IPS-18c (cell line): Measurements from ENCODE around the gene TWNK.

Experiments
- H3K4me3 ChIP-seq: 2 replicates; pipeline ENCODE4 v1.7.0; 2013; ENCODE audit warnings: low read depth, mild to moderate bottlenecking, low read length, moderate library complexity; ENCODE audit not compliant: insufficient read depth
- H3K9me3 ChIP-seq: one replicate; pipeline ENCODE4 v1.6.1; 2013; ENCODE audit warnings: mild to moderate bottlenecking, low read length, moderate library complexity; ENCODE audit not compliant: control insufficient read depth, insufficient read depth

TWNK gene

DNA sequence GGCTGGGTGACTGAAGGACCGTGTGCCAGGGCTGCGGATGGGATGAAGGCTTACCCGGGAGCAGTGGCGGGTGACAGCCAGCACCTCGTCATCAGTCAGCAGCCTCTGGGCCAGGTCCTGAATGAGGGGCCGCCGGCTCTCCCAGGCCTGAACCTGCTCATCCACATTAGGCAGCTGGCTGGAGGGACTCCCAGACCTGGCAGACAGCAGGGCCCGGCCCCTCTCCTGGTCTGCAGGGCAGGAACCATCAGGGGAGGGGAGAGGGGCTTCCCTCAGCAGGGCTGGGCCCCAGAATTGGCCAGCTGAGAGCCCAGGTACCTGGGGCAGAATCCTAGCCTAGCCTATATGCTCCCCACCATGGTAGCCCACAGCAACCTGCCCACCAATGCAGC lies 28.2 kb downstream of the TWNK start:
- Histone ChIP-seq H3K4me3 (no peak overlapping the region), H3K9me3 (no peaks in the 10 kb centered on the region)

DNA sequence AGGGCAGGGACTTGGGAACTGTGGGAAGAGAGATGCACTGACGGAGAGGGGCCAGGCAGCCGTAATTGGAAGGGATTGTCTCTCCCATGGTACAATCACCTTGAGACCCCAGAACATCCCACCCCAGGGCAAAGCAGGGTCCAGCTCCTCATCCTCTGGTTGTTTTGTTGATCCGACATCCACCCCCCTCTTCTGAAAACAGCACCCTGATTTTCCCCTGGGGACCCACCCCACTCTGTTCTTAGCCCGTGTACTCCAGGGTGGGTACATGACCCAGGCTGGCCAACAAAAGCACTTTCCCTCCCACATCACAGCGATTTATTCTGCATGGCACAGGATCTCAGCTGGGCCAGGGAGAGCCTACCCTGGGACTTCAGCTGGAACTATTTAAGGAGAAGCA lies 29.5 kb downstream of the TWNK start:
- Histone ChIP-seq H3K9me3 (no peaks in the 10 kb centered on the region), H3K4me3 (no peak overlapping the region)

DNA sequence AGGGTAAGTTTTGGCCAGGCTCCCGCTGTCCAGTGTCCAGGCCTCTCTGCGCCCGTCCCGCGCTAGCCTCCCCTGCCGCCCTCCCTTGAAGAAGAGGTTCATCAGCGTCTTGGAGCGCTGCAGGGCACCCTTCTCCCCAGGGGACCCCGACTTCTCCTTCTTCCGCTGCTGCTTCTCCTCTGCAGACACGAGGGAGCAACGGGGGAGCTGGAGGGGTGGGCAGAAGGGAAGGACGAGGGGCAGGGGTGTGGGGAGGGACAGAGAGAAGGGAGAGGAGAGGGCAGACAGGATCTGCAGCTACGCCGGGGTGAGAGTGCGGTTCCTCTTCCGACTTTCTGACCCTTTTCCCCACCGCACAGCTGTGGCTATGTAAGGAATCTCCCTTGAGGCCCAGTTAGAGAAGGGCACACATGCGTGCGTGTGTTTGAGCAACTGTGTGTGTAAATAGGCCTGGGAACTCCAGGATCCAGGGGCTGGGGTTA lies 30.8 kb downstream of the TWNK start:
- Histone ChIP-seq H3K4me3 (peak overlapping the region; percentile 43; the same call in 1 of the 2 replicates), H3K9me3 (no peaks in the 10 kb centered on the region)

DNA sequence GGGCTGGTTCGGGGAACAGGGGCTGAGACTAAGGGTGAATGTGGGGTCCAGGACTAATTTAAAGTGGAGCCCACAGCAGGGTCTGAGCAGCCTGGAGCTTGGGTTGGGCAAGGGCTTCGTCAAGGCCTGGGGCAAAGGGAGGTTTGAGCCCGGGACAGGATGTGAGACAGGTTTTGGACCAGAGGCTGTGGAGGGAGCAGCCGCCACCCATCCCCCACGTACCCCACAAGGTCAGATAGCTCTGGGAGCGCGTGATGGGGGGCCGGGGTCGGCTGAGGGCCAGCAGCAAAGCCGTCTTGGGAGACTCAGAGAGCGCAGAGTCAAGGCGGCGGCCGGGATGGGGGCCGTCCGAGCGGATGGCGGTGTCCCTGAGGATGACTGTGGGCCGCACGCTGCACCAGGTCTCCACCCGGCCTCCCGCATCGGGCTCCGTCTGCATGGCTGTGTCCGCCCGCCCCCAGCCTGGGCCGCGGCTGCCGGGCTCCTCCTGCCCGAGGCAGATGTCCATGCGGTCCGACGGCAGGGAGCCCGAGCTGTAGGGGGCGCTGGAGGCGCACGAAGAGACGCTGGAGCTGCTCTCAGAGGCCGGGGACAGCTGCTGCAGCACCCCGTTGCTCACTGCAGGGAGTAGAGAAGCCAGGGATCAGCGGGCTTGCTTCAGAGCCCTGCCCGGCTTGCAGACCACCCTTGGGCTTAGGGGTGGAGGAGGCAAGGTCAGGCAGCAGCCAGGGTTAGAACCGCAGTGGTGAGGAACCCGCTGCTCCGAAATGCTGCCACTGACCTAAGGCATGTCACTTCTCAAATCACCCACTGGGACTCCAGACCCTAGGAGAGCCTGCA lies 31.5 kb downstream of the TWNK start:
- Histone ChIP-seq H3K4me3 (peak overlapping the region; percentile 43; the same call in 1 of the 2 replicates), H3K9me3 (no peaks in the 10 kb centered on the region)

DNA sequence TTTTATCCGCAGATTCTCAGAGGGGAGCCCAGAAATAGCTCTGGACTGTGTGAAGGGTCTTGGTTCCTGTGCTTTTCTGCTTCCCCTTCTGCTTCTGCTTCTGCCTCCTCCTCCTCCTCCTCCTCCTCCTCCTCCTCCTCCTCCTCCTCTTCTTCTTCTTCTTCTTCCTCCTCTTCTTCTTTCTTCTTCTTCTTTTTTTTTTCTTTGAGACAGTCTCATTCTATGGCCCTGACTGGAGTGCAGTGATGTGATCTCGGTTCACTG lies 32.0 kb downstream of the TWNK start:
- no peaks in the 10 kb centered on the region for H3K9me3 ChIP-seq
- no peak overlapping the region for H3K4me3 ChIP-seq

DNA sequence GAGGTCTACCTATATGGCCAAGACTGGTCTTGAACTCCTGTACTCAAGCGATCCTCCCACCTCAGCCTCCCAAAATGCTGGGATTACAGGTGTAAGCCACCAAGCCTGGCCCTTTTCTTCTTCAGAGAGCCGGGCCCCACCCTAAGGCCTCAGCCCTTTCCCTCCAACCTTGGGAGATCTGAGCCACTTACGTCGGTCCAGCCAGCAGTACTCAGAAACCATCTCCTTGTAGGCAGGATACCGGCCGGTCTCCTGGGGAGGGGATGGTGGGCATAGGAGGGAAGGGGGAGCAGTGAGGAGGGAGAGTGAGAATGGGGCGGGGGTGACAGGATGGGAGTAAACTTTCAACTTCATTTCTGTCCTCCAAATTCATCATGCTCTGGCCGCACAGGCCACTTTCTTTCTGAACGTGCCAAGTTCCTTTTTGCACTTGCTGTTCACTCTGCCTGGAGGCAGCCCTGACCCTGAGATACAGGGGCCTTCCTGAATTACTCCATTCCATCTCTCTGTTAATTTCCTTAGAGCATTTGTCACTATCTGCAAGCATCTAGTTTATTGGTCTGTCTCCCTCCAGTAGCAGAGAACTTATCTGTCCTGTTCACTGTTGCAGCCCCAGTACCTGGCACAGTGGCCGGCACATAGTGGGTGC lies 33.2 kb downstream of the TWNK start:
- Histone ChIP-seq H3K9me3 (no peaks in the 10 kb centered on the region), H3K4me3 (no peak overlapping the region)

DNA sequence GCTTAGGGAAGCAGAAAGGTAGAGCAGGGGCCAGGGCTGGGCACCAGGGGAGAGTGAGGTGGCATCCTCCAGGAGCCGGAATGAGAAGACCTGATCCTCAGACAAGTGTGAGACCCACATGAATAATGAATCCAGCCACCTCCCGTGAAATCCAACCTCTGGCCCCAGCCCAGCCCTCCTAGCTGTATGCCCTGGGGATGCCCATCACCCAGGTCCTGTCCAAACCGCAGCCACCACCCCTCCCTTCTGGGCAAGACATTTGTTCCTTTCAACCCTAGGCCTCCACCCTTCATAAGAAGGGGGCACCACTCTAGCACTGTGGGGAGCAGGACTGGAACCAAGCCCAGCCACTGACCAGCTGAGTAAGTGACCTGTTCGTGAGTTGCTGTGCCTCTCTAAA lies 33.9 kb downstream of the TWNK start:
- Histone ChIP-seq H3K9me3 (no peaks in the 10 kb centered on the region), H3K4me3 (no peak overlapping the region)

DNA sequence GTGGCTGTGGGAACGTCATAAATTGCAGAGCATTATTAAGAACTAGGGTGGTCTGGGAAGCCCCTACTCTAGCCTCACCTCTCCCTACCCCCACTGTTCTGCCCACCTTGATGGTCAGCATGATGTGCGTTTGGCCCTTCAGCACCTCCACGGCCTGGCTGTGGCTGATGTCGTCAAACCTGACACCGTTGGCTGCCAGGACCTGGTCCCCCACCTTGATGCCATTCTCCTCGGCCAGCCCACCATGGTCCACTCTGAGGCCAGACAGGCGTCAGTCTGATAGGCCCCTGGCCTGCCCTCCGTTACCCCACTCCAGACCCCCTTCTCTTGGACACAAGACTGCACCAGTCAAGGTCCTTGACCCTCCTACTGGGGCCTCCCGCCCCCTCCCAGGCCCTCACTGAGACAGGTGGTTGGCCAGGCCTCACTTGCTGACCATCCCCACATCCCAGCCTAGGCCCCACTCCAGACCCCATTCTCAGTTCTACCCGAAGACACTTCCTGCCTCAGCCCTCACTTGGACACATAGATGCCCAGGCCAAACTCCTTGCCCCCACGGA lies 34.4 kb downstream of the TWNK start:
- no peaks in the 10 kb centered on the region for H3K9me3 ChIP-seq
- no peak overlapping the region for H3K4me3 ChIP-seq

DNA sequence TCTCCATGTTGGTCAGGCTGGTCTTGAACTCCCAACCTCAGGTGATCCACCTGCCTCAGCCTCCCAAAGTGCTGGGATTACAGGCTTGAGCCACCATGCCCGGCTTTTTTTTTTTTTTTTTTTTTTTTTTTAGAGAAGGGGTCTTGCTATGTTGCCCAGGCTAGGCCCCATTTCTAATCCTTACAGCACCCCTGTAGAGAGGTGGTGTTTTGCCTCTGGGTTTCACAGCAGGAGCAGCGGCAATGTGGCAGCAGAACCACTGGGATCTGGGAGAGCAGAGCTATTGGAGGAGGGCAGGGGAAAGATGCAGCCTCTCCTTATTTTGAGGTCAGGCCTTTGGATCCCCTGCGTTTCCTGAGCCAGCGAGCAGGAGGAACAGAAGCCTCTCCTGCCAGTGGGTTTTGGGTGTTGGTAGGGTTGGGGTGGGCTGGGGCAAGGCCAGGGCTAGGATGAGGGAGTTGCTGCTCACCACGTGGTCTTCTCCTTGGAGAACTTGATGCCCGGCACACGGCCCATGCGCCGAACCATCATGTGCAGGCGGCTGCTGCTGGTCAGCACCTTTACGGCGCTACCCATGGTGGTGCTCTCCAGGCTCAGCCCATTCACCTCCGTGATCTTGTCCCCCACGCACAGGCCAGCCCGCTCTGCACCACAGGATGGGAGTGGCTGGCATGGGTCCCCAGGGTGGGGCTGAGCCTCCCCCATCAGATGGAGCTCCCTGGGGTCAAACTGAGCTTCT lies 35.8 kb downstream of the TWNK start:
- H3K9me3 ChIP-seq, result no peaks in the 10 kb centered on the region

DNA sequence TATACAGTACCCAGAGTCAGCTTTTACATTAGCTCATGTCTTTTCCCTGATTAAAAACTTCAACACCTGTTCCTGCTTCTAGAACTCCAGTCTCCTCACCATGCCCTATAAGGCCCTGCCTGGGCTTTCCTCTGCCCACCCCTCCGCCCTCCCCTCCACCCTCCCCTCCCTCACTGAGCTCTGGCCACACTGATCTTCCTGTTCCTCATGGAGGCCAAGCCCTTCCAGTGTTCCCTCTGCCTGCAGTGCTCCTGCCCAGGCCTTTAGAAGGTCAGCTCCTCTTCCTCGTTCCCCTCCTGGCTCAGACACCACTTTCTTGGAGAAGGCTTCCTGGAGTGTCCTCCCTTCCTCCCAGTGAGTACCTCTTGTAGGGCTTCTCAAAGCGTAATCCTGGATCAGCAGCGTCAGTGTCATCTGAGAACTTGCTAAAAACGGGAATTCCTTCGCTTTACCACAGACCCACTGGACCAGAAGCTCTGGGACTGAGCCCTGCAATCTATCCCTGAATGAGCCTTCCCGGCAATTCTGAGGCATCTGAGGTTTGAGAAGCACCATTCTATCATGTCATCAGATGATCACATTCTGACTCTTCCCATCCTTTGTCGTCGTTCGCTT lies 39.9 kb downstream of the TWNK start:
- no peak overlapping the region for H3K4me3 ChIP-seq
- no peaks in the 10 kb centered on the region for H3K9me3 ChIP-seq

More for the DNA sequence above, 35.8 kb downstream of the TWNK start:
- no peak overlapping the region for H3K4me3 ChIP-seq

DNA sequence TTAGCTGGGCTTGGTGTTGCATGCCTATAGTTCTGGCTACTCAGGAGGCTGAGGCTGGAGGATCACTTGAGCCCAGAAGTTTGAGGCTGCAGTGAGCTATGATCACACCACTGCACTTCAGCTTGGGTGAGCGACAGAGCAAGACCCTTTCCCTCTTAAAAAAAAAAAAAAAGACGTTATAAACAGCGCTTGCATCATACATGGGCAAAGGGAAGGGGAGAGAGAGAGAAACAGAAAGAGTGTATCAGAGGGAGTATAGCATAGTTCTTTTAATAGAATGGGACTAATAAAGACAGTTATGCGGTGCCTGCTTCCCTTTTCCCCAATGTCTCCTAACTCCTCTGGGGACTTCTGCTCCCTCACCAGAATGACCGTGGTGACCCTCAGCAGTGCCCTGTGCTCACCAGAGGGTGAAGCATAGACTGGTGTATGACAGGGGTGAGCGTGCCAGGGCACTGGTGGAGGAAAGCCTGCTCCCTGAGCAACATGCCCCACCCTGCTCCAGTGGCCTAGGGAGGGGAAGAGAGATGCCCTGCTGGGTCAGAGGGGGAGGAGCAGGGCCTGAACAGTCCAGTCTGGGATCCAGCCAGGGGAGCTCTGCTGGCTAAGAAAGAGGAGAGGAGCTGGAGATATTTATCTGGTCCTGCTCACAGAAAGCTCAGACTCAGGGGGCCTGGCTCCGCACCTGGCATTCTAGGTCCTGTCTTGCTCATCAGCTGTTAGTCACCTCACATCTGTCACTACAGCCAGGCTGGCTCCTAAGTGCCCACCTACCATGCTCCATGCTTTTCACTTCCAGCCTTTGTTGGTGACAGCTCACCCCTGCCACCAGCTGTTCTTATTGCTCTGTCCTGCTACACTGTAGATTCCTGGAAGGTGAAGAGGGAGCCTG lies 41.3 kb downstream of the TWNK start:
- H3K4me3 ChIP-seq, result no peak overlapping the region; the same call in 1 of the 2 replicates

DNA sequence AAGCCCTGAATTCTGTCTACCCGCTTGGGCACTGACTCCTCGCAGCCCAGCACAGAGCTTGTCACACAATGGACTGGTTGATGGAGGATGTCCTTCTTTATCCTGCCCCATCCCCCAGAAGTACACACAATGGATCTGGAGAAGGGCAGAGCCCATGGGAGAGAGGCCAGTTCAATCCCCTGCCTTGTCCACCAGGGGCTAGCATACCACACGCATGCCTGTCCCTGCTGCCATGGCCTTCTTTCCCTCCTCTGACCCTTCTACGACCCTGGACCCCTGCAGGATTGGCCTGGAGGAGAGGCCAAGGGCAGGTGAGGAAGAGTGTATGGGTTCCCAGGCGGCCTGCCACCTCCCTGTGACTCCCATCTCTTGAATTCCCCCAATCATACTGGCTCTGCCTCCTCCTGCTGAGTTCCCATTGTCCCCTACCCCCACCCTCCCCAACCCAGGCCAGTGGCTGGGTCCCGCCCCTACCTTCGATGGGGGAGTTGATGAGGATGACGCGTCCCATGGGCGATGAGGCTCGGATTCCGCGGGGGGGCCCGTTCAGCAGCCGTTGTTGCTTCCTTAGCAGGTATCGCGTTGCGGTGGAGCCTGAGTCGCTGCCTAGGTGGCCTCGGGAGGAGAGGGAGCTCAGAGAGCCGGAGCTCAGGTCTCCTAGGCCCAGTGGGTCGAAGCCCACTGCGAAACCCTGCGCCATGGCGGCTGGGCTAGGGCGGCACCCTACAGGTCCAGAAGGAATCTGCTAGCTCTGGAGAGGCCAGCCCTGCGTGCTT lies 42.4 kb downstream of the TWNK start:
- Histone ChIP-seq H3K4me3 (peak overlapping the region; percentile 24; the same call in 1 of the 2 replicates), H3K9me3 (no peaks in the 10 kb centered on the region)

More for the DNA sequence above, 41.3 kb downstream of the TWNK start:
- no peaks in the 10 kb centered on the region for H3K9me3 ChIP-seq

DNA sequence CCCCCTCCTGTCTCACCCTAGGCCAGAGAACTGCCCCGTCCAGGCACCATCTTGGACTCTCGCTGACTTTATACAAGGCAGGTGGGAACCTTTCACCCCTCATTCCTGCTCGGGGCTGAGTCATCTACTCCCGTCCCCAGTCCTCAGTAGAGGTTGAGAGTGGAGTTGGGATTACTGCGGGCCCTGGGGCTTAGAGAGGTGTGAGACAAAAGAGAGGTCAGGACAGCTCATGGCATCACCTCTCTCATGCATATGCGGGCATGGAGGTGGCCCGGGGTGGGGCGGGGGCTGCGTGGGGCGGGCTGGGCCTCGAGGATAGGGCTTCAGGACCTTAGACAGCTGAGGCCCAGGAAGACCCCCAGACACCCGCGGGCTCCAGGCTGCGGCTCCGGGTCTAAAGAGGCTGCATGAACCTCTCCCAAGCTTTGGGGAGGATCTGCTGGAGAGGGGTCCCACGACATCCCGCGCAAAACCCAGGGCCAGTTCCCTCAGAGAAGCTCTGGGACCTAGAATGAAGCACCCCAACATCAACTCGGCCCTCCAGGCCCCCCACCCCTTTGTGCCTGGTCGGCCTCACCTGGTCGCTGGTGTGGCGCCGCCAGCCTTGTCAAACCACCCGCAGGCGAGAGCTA lies 43.3 kb downstream of the TWNK start:
- H3K9me3 ChIP-seq, result no peaks in the 10 kb centered on the region
- peak overlapping the region; percentile 69 for H3K4me3 ChIP-seq

DNA sequence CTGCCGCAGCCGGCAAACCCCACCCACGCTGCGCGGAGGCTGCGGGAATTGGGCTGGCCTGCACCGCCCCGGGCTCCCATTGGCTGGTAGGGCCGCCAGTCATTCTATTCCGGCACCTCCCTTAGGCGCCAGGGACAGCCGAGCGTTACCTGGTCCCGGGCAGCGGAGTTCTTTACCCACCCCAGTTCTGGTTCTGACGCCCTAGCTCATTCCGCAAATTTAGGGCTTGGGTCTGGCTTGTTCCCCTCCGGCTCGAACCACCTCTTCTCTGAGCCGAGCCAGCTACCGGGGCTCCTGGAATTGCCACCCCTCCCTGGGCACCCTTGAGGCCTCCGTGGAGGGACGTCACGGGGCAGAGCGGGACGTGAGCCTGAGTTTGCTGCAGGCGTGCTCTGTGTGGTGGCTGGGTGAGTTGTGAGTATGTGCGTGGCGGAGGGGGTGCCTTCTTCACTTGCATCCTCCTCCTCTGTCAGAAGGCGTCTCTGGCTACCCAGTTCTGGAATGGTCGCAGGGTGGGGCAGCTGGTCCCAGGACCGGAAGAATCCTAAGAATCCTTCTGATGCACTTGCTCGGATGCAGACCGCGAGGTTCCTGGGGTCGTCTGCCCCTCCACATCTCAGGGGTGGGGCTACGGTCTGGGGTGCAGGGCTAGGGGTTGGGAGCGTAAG lies 43.9 kb downstream of the TWNK start, which contains the start of the genes PDZD7 and SFXN3:
PDZD7 (minus strand) TSS at position 2 of the 668 bp plus-strand sequence. CDS start 910 bp downstream, outside the sequence.
SFXN3 (plus strand) TSS at position 107 of the 668 bp plus-strand sequence. CDS start 3,461 bp downstream, outside the sequence.
- H3K9me3 ChIP-seq, result no peaks in the 10 kb centered on the region
- peak within 1 kb of the TSS; percentile 69 for H3K4me3 ChIP-seq
